Activated CD4-positive, alpha-beta T cell treated with anti-CD3 and anti-CD28 coated beads, Interleukin-2, amount 50 U/mL, for 16 hours (primary cell): ENCODE results near the gene ERG28.

Experiments used
- DNase-seq: peaks from one replicate; pipeline ENCODE4 v3.0.0-alpha.2; 2020

Gene ERG28

DNA sequence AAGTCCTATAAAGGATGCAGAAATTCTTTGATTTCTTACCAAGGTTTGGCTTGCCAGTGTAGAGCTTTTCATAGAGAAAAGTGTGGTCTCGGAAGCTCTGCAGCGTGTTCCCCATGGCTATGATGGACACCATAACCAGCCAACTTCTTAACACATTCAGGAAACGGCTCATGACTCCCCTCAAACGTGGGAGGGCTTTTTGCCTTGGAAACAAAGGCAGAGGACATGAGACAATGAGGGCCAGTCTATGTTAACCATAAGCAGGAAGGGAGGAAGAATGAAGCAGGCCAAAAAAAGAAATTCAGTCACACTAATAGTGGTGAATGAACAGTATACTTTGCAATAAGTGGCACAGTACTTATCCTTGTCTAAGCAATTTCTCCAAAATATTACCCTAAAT, 3.3 kb downstream of the ERG28 start:
- no peak for DNase-seq

- DNase-seq, result no peak
Measured at GRCh38 chr14:75655235-75655634, 5.4 kb downstream of the ERG28 start.

DNA sequence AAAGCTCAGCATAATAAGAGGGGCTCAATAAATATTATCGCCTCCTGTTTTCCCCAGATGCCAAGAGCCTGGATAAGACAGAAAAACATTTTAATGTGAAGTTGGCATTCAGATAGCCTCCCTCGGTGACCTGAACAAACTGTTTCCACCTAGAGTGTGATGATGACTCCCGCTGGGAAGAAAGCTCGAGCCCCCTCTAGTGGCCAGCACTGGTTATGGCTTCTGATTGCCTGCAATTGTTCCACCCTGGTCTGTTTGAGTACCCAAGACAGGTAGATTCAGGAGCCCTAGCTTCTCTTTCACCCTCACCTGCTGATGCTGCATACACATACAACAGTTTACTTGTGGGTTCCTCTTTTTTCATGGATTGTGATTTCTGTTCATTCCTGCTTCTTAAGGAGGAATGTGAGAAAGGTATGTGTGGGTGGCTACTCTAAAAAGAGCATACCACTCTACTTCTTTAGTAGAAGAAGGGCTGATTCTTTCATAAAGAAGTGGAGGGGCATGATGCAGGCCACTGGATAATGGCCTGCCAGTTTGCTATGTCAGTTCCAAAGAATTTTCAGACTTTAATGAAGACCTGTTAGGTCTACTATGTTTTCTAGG, 6.4 kb downstream of the ERG28 start:
- DNase-seq, result peak; percentile 81

DNA sequence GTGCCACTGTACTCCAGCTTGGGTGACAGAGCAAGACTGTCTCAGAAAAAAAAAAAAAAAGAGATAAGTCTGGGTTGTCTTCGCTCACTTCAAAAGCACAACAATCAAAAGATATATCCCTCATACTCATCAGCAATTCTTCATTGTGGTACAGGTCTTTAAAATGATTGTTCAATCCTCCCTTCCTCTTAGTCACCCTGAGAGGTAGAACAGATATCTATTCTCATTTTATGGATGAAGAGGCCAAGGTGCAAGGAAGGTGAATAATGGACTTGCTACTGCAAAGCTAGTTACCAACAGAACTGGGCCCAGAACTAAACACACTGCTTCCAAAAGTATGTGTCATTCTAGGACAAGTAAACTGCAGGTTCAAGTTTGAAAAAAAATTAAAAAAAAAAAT, 7.1 kb downstream of the ERG28 start:
- DNase-seq, result no peak

- DNase-seq, result no peak
Measured at GRCh38 chr14:75650253-75651058, 10.2 kb downstream of the ERG28 start.

- DNase-seq, result no peak
Measured at GRCh38 chr14:75649773-75650172, 10.9 kb downstream of the ERG28 start.

GRCh38 chr14:75649337-75649736, 11.3 kb downstream of the ERG28 start:
- no peak for DNase-seq

DNA sequence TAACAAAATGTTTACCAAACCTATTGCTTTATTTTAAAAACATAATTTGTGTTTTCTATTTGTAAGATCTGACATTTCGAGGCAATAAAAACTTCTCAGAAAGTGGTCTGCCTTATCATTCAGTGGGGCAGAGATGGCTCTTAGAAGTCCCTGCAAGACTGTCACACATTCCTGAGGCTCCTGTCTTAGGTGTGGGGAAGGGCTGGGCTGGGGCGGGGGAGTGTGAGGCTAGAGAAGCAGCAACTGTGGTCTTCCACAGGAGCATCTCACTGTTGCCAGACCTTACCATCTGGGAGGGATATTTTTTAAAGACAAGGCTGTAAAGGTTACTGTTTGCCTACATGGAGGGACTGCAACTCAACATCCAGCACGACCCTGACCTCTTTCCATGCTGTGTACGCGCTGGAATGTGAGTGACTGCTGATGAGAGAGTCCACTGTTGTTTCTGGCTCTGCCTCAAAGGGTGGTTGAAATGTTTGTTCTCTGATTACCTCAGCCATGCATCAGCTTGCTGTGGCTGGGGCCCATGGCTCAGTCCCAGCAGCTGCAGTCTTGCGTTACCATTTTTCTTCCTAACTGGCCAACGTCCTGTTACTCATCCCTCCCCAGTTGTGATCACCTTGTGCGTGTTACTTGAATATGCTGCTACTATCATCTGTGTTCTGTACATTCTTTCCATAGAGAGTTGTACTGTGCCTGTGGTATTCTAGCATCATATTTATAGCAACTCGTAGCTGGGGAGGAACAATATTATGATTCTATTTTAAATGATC, 12.4 kb downstream of the ERG28 start:
- DNase-seq, result no peak

DNA sequence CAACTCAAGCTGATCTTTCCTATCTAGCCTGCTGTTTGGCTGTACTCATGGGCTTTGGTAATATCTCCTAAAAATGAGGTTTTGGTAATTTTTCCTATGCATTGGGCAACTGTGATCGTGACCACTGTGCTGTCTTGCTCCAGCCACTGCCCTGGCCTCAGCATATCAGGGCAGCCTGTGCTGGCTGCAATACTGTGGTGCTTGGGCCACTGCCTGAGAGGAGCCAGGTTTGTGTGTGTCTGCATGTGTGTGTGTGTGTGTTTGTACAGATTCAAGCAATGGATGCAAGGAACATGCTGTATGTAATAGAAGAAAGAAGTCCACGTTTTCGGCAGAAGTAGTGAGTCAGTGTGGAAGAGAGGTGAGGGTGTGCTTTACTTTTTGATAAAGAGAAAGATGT, 13.0 kb downstream of the ERG28 start:
- no peak for DNase-seq

- no peak for DNase-seq
Measured at GRCh38 chr14:75646762-75647161, 13.9 kb downstream of the ERG28 start.

- DNase-seq, result no peak
Measured at GRCh38 chr14:75645056-75645455, 15.6 kb downstream of the ERG28 start.

DNA sequence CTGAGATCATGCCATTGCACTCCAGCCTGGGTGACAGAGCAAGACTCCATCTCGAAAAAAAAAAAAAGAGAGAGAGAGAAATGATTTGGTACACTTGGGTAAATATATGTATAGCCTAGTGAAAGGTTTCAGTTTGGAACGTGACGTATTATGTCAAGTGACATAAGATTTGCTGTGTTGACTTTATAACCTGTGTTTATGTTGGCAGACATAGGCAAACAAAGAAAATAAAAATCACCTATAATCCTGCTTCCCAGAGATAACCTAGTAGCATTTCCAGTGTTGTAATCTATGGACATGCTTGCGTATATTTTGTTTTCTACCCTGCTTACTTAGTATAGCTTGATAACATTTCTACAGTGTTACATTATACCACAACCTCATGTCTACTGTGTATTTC, 16.7 kb downstream of the ERG28 start:
- no peak for DNase-seq

DNA sequence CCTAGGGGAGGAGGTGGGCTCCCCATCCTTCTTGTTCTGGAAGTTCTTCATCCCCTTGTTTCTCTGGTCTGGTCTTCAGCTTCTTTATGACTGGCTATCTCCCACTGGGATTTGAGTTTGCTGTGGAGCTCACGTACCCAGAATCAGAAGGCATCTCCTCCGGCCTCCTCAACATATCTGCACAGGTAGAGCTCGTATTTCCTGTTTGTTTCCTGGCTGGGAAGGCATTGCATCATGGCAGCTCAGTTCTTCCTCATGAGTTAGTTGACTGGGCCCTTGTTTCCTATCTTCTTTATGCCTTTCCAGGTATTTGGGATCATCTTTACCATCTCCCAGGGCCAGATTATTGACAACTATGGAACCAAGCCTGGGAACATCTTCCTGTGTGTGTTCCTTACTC, 19.8 kb downstream of the ERG28 start:
- DNase-seq, result no peak

- no peak for DNase-seq
Measured at GRCh38 chr14:75636100-75636692, 24.5 kb downstream of the ERG28 start.

DNA sequence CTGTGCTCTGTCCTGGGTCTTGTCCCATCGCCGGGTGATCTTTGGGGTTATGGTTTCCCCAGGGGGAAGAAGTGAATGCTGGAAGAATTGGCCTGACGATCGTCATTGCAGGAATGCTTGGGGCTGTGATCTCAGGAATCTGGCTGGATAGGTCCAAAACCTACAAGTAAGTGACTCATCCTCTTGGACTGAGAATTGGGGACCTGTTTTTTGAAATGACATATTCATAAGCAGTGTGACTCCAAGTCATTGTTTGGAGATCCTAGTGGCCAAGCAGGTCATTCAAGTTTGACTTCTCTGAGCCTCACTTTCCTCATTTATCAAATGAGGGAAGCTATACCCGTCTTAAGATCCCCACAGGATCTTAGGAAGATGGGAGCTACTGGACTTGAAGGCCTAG, 25.8 kb downstream of the ERG28 start:
- no peak for DNase-seq

DNA sequence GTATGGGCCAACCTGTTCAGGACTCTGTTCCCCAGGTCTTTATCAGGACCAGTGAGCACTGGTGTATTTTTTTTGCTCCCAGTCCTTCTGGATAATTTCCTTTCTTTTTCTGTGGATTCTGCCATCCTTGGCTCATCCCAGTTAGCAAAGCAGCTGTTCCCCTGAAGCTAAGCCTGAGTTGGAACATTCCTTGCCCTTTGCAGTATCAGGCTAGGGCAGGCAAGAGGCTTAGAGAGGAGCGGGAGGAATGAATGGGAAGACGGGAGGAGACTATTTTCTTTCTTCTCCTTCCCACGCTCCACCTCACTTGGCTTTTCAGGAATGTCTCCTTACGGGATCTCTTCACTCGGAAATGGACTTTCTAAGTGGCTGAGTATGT, 29.2 kb downstream of the ERG28 start:
- no peak for DNase-seq

- no peak for DNase-seq
Measured at GRCh38 chr14:75630695-75631452, 29.8 kb downstream of the ERG28 start.

GRCh38 chr14:75628816-75629215, 31.9 kb downstream of the ERG28 start:
- DNase-seq, result no peak

DNA sequence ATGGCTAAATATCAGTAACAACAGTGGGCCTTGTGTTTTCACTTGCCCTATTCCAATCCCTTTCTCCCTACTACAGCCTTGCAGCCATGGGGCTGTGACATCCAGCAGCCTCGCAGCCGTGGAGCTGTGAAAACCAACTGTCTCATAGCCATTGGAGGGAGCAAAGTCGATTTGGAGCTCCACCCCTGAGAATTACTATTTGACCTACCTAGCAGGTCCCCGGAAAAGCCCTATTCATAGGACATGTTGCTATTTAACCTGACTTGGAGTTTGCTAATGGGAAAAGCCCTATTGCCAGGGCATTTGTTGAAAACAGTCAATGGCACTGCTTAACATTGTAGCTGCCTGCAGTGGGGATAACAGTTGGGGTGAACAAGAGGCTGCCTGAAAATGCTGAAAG, 33.3 kb downstream of the ERG28 start:
- DNase-seq, result no peak

DNA sequence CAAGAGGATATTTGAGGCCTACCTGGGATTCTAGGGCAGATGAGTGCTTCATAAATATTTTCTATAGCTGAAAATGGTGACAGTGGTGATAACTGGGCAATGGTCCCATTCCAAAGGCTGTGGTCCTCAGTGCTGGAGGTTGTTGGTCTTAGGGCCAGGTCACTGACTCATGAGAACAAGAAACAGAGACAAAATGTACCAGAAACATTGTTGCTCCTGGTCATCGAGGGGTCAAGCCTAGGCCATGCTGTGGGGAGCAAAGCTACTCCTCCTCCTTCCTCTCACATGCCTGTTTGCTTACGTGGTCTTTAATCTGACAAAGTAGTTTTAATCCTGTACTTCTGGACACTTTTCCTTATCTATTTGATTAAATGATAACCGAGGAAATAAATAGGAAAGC, 33.8 kb downstream of the ERG28 start:
- no peak for DNase-seq

DNA sequence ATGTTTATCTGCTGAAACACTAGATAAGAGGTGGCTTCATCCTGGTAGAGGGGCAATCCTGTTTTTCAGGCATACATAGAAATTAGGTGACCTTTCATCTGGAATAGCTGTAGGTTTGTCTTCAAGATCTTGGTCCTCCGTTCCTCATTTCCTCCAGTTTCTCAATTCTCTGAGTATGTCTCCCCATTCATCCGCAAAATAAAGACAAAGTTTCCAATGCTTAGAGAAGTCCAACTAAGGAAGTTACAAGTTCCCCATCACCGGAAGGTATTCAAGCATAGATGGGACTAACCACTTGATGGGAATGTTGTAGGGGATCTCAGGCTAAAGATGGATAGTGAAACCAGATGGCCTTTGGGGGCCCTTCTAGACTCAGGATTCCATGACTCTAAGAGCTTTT, 34.3 kb downstream of the ERG28 start:
- DNase-seq, result no peak

- no peak for DNase-seq
Measured at GRCh38 chr14:75625034-75625433, 35.6 kb downstream of the ERG28 start.

DNA sequence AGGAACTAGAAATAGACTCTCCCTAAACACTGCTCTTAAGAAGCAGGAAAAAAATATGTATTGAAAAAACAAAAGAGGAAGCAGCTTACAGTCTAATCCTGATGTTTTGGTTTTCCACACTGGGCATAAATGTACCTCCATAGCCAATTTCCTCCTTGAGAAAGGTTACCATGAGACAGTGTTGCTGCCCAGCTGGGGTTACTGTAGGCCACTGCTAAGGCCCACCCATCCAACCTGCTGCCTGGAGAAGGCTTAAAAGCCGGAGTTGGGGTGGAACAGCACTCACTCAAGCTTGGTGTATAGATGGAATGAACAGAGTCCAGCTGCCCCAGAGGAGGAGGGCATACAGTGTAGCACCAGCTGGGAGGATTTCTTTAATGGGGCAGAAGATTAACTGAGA, 41.1 kb downstream of the ERG28 start:
- DNase-seq, result no peak
